Measurements from ENCODE around the gene RIOK3. TPM values are rescaled to one million over a fixed set of nuclear protein-coding genes. Genes with fewer than 3 reads are reported as not detected.

Gene RIOK3
- total RNA-seq, 1 experiment from 2014 or later = 42.5 TPM

DNA sequence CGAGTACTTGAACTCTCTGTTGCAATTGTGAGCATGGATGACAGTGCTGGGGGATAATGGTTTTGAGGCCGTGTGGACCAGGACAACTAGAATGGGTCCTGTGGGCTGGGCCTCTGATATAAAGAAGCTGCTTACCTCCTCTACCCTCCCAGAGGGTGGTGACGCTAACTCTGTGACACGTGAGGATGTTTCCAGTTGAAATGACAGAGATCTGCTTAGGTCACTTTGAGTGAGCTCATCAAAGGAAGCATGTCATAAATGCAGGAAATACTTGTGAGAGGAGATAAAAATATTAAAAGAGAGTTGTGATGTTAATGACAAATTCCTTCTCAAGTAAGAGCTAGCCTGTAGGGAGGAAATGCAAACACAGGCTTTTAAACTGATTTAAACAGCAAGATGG lies 66.6 kb downstream of the RIOK3 start:
- no peaks in the 10 kb centered on the region for H4K20me1 ChIP-seq (ENCODE audit: insufficient read depth)
- no peaks in the 10 kb centered on the region for H3K9me3 ChIP-seq (ENCODE audit: control insufficient read depth in 1 of 2, insufficient read depth in 1 of 2, low read depth in 1 of 2, low read length in 2 of 2)
- no peak overlapping the region for H3K27ac ChIP-seq (ENCODE audit: low read depth, low read length)
- TF ChIP-seq, protein P1, sequence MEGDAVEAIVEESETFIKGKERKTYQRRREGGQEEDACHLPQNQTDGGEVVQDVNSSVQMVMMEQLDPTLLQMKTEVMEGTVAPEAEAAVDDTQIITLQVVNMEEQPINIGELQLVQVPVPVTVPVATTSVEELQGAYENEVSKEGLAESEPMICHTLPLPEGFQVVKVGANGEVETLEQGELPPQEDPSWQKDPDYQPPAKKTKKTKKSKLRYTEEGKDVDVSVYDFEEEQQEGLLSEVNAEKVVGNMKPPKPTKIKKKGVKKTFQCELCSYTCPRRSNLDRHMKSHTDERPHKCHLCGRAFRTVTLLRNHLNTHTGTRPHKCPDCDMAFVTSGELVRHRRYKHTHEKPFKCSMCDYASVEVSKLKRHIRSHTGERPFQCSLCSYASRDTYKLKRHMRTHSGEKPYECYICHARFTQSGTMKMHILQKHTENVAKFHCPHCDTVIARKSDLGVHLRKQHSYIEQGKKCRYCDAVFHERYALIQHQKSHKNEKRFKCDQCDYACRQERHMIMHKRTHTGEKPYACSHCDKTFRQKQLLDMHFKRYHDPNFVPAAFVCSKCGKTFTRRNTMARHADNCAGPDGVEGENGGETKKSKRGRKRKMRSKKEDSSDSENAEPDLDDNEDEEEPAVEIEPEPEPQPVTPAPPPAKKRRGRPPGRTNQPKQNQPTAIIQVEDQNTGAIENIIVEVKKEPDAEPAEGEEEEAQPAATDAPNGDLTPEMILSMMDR (IDR thresholded peaks at IDR 0.05 in 2 of 3, conservative IDR thresholded peaks at IDR 0.05 in 1 of 3; ENCODE audit: borderline replicate concordance in 1 of 3, insufficient read depth in 1 of 3, low read depth in 2 of 3, low read length in 2 of 3) = no peak
- no peak for TF ChIP-seq SP1 (IDR thresholded peaks at IDR 0.05; ENCODE audit: low read depth)
- no peak overlapping the region for H3K4me3 ChIP-seq (replicated peaks in 1 of 2; ENCODE audit: low read depth in 1 of 2, low read length in 2 of 2)
- no peaks in the 10 kb centered on the region for H3K79me2 ChIP-seq (ENCODE audit: insufficient read depth, low read length)
- intact Hi-C loops (cut with micrococcal nuclease) = loop anchor here (5.0 kb wide), 1 partner anchor 293 kb away; no protein-coding TSS in a partner anchor
- H2AFZ ChIP-seq (ENCODE audit: low read depth, low read length, poor library complexity, severe bottlenecking) = no peak overlapping the region
- H3K9me2 ChIP-seq (ENCODE audit: insufficient read depth) = no peaks in the 10 kb centered on the region
- ChIA-PET POLR2A (no interaction called here), CTCF (no interaction called here), RAD21 (ENCODE audit: low non-redundant PET in 1 of 2, low total read pairs in 2 of 2, uncharacterized antibody in 2 of 2, unreplicated experiment in 2 of 2) (no interaction called here)
- H3K9ac ChIP-seq (ENCODE audit: low read length) = no peak overlapping the region
- H3K36me3 ChIP-seq (ENCODE audit: control insufficient read depth in 1 of 2, insufficient read depth in 2 of 2, low read length in 2 of 2) = peaks cover 38 to 49% of the 10 kb centered on the region in 2 experiments
- ATAC-seq (no peak), DNase-seq (ENCODE audit: low read depth, low spot score) (no peak)
- H3K4me1 ChIP-seq (ENCODE audit: control insufficient read depth in 1 of 2, insufficient read depth in 2 of 2, low read length in 2 of 2) = 0 out of 4 replicates have a peak, but pooled peaks cover 0 to 2% of the 10 kb centered on the region in 2 experiments
- H3K4me2 ChIP-seq (ENCODE audit: low read length) = no peak overlapping the region
- no TSS peak for BruUV-seq (replicated peaks)
- H3K27me3 ChIP-seq (ENCODE audit: insufficient read depth, low read length) = no peaks in the 10 kb centered on the region

DNA sequence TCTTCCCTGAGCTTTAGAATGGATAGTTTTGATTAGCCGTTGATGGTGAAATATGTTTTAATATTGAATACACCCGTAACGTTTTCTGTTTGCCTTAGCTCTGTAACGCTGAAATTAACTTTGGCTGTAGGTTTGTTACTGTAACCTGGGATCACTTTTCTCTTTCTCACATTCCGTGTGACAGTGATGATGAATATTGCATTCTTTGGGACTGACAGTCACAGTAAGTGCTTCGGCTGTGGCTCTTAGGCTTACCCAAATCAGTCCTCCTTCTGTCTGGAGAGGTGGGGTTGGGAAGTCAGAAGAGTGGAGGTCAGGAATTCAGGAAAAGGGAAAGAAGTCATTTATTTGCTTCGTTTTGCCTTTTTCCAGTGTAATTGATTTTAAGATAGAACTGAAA lies 68.2 kb downstream of the RIOK3 start:
- Histone ChIP-seq H3K4me1 (ENCODE audit: control insufficient read depth in 1 of 2, insufficient read depth in 2 of 2, low read length in 2 of 2) (no peaks in the 10 kb centered on the region), H3K27ac (ENCODE audit: low read depth, low read length) (no peak overlapping the region), H3K79me2 (ENCODE audit: insufficient read depth, low read length) (no peaks in the 10 kb centered on the region), H3K9me2 (ENCODE audit: insufficient read depth) (no peaks in the 10 kb centered on the region), H3K9me3 (ENCODE audit: control insufficient read depth in 1 of 2, insufficient read depth in 1 of 2, low read depth in 1 of 2, low read length in 2 of 2) (no peaks in the 10 kb centered on the region), H2AFZ (ENCODE audit: low read depth, low read length, poor library complexity, severe bottlenecking) (no peak overlapping the region), H4K20me1 (ENCODE audit: insufficient read depth) (no peaks in the 10 kb centered on the region), H3K27me3 (ENCODE audit: insufficient read depth, low read length) (no peaks in the 10 kb centered on the region), H3K4me2 (ENCODE audit: low read length) (no peak overlapping the region), H3K4me3 (replicated peaks in 1 of 2; ENCODE audit: low read depth in 1 of 2, low read length in 2 of 2) (no peak overlapping the region), H3K36me3 (ENCODE audit: control insufficient read depth in 1 of 2, insufficient read depth in 2 of 2, low read length in 2 of 2) (peaks cover 41 to 50% of the 10 kb centered on the region in 2 experiments), H3K9ac (ENCODE audit: low read length) (no peak overlapping the region)
- ChIA-PET CTCF (no interaction called here), POLR2A (no interaction called here), RAD21 (ENCODE audit: low non-redundant PET in 1 of 2, low total read pairs in 2 of 2, uncharacterized antibody in 2 of 2, unreplicated experiment in 2 of 2) (no interaction called here)
- DNase-seq (ENCODE audit: low read depth, low spot score) = no peak
- ATAC-seq = no peak
- intact Hi-C loops (cut with micrococcal nuclease) = no loop called here
- BruUV-seq (replicated peaks) = no TSS peak
- no peak for TF ChIP-seq EGR1 (IDR thresholded peaks at IDR 0.05; ENCODE audit: low read depth)
- TF ChIP-seq, protein P2, sequence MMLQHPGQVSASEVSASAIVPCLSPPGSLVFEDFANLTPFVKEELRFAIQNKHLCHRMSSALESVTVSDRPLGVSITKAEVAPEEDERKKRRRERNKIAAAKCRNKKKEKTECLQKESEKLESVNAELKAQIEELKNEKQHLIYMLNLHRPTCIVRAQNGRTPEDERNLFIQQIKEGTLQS (IDR thresholded peaks at IDR 0.05) = no peak
- TF ChIP-seq CBX3 (IDR thresholded peaks at IDR 0.05; ENCODE audit: low read depth) = no peak
- no peak for TF ChIP-seq TCF7L2 (IDR thresholded peaks at IDR 0.05; ENCODE audit: borderline replicate concordance, extremely low read depth, insufficient read depth, insufficient read length)
- TF ChIP-seq ZNF274 (IDR thresholded peaks at IDR 0.05; ENCODE audit: low read depth, low read length) = no peak
- TF ChIP-seq POLR2AphosphoS5 (IDR thresholded peaks at IDR 0.05; ENCODE audit: low read depth, low read length) = no peak
- no peak for TF ChIP-seq FOSL1 (IDR thresholded peaks at IDR 0.05; ENCODE audit: low read depth)
- TF ChIP-seq CEBPB (IDR thresholded peaks at IDR 0.05; ENCODE audit: low read depth) = no peak
- no peak for TF ChIP-seq ELF1 (IDR thresholded peaks at IDR 0.05; ENCODE audit: borderline replicate concordance, low read depth)
- no peak for TF ChIP-seq RAD21 (IDR thresholded peaks at IDR 0.05; ENCODE audit: low read depth)
- TF ChIP-seq, protein P3, sequence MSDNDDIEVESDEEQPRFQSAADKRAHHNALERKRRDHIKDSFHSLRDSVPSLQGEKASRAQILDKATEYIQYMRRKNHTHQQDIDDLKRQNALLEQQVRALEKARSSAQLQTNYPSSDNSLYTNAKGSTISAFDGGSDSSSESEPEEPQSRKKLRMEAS (IDR thresholded peaks at IDR 0.05) = no peak
- no peak for TF ChIP-seq SRF (IDR thresholded peaks at IDR 0.05; ENCODE audit: low read depth)
- TF ChIP-seq, protein P4, sequence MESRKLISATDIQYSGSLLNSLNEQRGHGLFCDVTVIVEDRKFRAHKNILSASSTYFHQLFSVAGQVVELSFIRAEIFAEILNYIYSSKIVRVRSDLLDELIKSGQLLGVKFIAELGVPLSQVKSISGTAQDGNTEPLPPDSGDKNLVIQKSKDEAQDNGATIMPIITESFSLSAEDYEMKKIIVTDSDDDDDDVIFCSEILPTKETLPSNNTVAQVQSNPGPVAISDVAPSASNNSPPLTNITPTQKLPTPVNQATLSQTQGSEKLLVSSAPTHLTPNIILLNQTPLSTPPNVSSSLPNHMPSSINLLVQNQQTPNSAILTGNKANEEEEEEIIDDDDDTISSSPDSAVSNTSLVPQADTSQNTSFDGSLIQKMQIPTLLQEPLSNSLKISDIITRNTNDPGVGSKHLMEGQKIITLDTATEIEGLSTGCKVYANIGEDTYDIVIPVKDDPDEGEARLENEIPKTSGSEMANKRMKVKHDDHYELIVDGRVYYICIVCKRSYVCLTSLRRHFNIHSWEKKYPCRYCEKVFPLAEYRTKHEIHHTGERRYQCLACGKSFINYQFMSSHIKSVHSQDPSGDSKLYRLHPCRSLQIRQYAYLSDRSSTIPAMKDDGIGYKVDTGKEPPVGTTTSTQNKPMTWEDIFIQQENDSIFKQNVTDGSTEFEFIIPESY (IDR thresholded peaks at IDR 0.05; ENCODE audit: extremely low read depth, insufficient replicate concordance, low read length) = no peak

All from HCT116 (cell line).